Loucy (cell line): ENCODE measurements around the gene RPH3AL.

ENCODE experiments used
- H2AFZ ChIP-seq: fragments of 200-600 bp; sonication (generic); 2 replicates; pipeline ENCODE4 v1.6.0; 2016; ENCODE audit warnings: antibody characterized with exemption, mild to moderate bottlenecking, low read length, moderate library complexity
- H3F3A ChIP-seq: fragments of 200-600 bp; 2 replicates; pipeline ENCODE4 v1.6.0; 2016; ENCODE audit warnings: antibody characterized with exemption, low read depth, mild to moderate bottlenecking
- H3K27me3 ChIP-seq: fragments of 200-600 bp; sonication (generic); 2 replicates; pipeline ENCODE4 v1.6.1; 2014; ENCODE audit warnings: low read length, mild to moderate bottlenecking; ENCODE audit not compliant: insufficient read depth, poor library complexity, severe bottlenecking
- H3K36me3 ChIP-seq: fragments of 200-600 bp; sonication (generic); 2 replicates; pipeline ENCODE4 v1.6.1; 2016; ENCODE audit warnings: low read length; ENCODE audit not compliant: insufficient read depth
- H3K4me1 ChIP-seq: fragments of 200-600 bp; sonication (generic); 2 replicates; pipeline ENCODE4 v1.5.1; 2014; ENCODE audit warnings: low read length, mild to moderate bottlenecking; ENCODE audit not compliant: insufficient read depth, poor library complexity, severe bottlenecking
- H3K4me2 ChIP-seq: fragments of 200-600 bp; sonication (generic); 2 replicates; pipeline ENCODE4 v1.6.0; 2014; ENCODE audit warnings: antibody characterized with exemption, low read length, low read depth, mild to moderate bottlenecking; ENCODE audit not compliant: poor library complexity, severe bottlenecking
- H3K4me3 ChIP-seq: fragments of 200-600 bp; sonication (generic); 2 replicates; pipeline ENCODE4 v1.5.1; 2014; ENCODE audit warnings: low read length, mild to moderate bottlenecking, mixed read lengths; ENCODE audit not compliant: poor library complexity, severe bottlenecking
- H3K79me2 ChIP-seq: fragments of 200-600 bp; sonication (generic); 2 replicates; pipeline ENCODE4 v1.6.1; 2014; ENCODE audit warnings: low read length; ENCODE audit not compliant: insufficient read depth
- H3K9ac ChIP-seq: fragments of 200-600 bp; sonication (generic); 2 replicates; pipeline ENCODE4 v1.6.0; 2014; ENCODE audit warnings: mild to moderate bottlenecking, low read depth, low read length, moderate library complexity; ENCODE audit not compliant: poor library complexity, severe bottlenecking
- H3K9me2 ChIP-seq: fragments of 200-600 bp; sonication (generic); replicated peaks from 2 replicates; pipeline ENCODE4 v1.6.1; 2016; ENCODE audit warnings: low read depth, low read length, mixed read lengths
- H3K9me3 ChIP-seq: fragments of 200-600 bp; sonication (generic); 2 replicates; pipeline ENCODE4 v1.6.1; 2014; ENCODE audit warnings: mild to moderate bottlenecking, antibody characterized with exemption, low read length, low read depth; ENCODE audit not compliant: insufficient read depth
- H4K20me1 ChIP-seq: fragments of 200-600 bp; sonication (generic); 2 replicates; pipeline ENCODE4 v1.6.0; 2014; ENCODE audit warnings: antibody characterized with exemption, low read length, mild to moderate bottlenecking; ENCODE audit not compliant: insufficient read depth, poor library complexity, severe bottlenecking
- EZH2phosphoT487 ChIP-seq: fragments of 200-600 bp; IDR thresholded peaks from 2 replicates; pipeline ENCODE4 v1.6.1; 2018; ENCODE audit warnings: antibody characterized with exemption, mild to moderate bottlenecking, moderate library complexity, borderline replicate concordance
- TF ChIP-seq, protein P1 (sequence below): fragments of 200-600 bp; sonication (generic); conservative IDR thresholded peaks from 2 replicates; pipeline ENCODE4 v1.5.1; 2014; ENCODE audit warnings: mild to moderate bottlenecking, antibody characterized with exemption, low read length

The RPH3AL gene

GRCh38 chr17:228951-229708 is 123.5 kb downstream of the RPH3AL start:
- no peaks in the 10 kb centered on the region; the same call in 1 of the 2 replicates for H3K9me3 ChIP-seq
- H3K4me3 ChIP-seq: no peak overlapping the region
- H3K4me1 ChIP-seq: peaks cover 5% of the 10 kb centered on the region
- H3F3A ChIP-seq: no peaks in the 10 kb centered on the region
- no peaks in the 10 kb centered on the region for H3K79me2 ChIP-seq
- no peaks in the 10 kb centered on the region for H3K36me3 ChIP-seq
- no peaks in the 10 kb centered on the region for H3K27me3 ChIP-seq
- no peaks in the 10 kb centered on the region for H4K20me1 ChIP-seq
- H2AFZ ChIP-seq: no peak overlapping the region
- no peak overlapping the region for H3K4me2 ChIP-seq
- no peak overlapping the region for H3K9ac ChIP-seq
- no peak for TF ChIP-seq EZH2phosphoT487
- TF ChIP-seq, protein P1, sequence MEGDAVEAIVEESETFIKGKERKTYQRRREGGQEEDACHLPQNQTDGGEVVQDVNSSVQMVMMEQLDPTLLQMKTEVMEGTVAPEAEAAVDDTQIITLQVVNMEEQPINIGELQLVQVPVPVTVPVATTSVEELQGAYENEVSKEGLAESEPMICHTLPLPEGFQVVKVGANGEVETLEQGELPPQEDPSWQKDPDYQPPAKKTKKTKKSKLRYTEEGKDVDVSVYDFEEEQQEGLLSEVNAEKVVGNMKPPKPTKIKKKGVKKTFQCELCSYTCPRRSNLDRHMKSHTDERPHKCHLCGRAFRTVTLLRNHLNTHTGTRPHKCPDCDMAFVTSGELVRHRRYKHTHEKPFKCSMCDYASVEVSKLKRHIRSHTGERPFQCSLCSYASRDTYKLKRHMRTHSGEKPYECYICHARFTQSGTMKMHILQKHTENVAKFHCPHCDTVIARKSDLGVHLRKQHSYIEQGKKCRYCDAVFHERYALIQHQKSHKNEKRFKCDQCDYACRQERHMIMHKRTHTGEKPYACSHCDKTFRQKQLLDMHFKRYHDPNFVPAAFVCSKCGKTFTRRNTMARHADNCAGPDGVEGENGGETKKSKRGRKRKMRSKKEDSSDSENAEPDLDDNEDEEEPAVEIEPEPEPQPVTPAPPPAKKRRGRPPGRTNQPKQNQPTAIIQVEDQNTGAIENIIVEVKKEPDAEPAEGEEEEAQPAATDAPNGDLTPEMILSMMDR: no peak
- no peaks in the 10 kb centered on the region for H3K9me2 ChIP-seq

- Histone ChIP-seq H4K20me1 (no peaks in the 10 kb centered on the region), H3K27me3 (no peaks in the 10 kb centered on the region), H3K36me3 (no peaks in the 10 kb centered on the region), H3K4me1 (peaks cover 5% of the 10 kb centered on the region), H2AFZ (no peak overlapping the region), H3K79me2 (no peaks in the 10 kb centered on the region), H3F3A (no peaks in the 10 kb centered on the region), H3K9me3 (no peaks in the 10 kb centered on the region), H3K9ac (no peak overlapping the region), H3K9me2 (no peaks in the 10 kb centered on the region), H3K4me2 (no peak overlapping the region), H3K4me3 (no peak overlapping the region)
- TF ChIP-seq, protein P1: no peak
- TF ChIP-seq EZH2phosphoT487: no peak
Observed at GRCh38 chr17:227946-228615, 124.5 kb downstream of the RPH3AL start.

DNA sequence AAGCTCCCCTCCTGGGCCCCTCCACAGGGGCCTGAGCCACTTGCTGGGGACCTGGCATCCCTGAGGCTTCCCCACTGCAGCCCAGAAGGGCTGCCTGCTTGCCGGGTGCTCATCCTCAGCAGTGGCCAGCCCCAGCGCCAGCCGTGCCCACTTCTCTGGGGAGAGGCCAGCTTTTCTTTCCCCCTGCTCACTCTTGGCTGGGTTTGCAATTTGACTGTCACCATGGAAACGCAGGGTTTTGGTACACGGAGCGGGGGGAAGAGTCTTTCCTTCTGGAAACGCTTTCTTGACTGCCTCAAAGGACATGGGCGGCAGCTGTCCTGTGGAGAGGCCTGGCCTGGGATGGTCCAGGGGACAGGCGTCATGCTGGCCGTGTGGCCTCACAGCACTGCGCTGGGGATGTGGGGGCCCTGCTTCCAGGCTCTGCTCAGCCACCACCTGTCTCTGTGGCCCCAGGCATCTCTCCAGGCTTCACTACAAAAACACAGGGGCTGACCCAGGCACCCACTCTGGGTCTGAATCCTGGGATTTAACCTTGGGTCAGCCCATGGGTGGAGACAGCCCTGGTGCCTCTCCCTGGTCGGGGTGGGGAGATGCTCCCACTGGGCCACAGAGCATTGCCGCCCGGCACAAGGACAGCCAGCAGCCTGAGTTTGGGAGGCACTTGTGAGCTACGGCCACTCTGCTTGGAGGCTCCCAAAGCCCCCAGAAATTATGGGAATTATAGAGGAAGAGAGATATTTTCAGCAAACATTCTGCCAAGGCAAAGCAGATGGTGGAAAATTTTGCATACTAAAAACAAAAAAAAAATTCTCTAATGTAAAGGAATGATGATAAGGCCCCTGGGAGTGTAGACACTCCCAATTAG is 125.3 kb downstream of the RPH3AL start:
- H3F3A ChIP-seq: no peaks in the 10 kb centered on the region
- H2AFZ ChIP-seq: no peak overlapping the region
- H3K27me3 ChIP-seq: no peaks in the 10 kb centered on the region

More for the DNA sequence above, 125.3 kb downstream of the RPH3AL start:
- no peaks in the 10 kb centered on the region for H3K9me3 ChIP-seq
- TF ChIP-seq, protein P1: no peak
- TF ChIP-seq EZH2phosphoT487: no peak
- no peaks in the 10 kb centered on the region for H4K20me1 ChIP-seq
- no peak overlapping the region for H3K4me2 ChIP-seq
- H3K79me2 ChIP-seq: no peaks in the 10 kb centered on the region
- H3K36me3 ChIP-seq: no peaks in the 10 kb centered on the region
- no peaks in the 10 kb centered on the region for H3K9me2 ChIP-seq
- H3K4me1 ChIP-seq: peaks cover 5% of the 10 kb centered on the region
- H3K4me3 ChIP-seq: no peak overlapping the region
- H3K9ac ChIP-seq: no peak overlapping the region
